ENCODE measurements around the gene DDHD1. TPM values are rescaled to one million over a fixed set of nuclear protein-coding genes. Genes with fewer than 3 reads are reported as not detected.

The DDHD1 gene
- total RNA-seq, 1 experiment from 2014 or later, result 12.0 TPM

GRCh38 chr14:53034036-53034435 lies 119.1 kb downstream of the DDHD1 start:
- DNase-seq (ENCODE audit: low read depth), result no peak

GRCh38 chr14:53032838-53033390 lies 120.2 kb downstream of the DDHD1 start:
- no peak for DNase-seq (ENCODE audit: low read depth)

- DNase-seq (ENCODE audit: low read depth), result peak; percentile 68
Observed at GRCh38 chr14:53032161-53032803, 120.8 kb downstream of the DDHD1 start.

GRCh38 chr14:53027562-53027961 lies 125.6 kb downstream of the DDHD1 start:
- DNase-seq (ENCODE audit: low read depth), result no peak

GRCh38 chr14:53027041-53027440 lies 126.1 kb downstream of the DDHD1 start:
- DNase-seq (ENCODE audit: low read depth), result no peak

GRCh38 chr14:53023325-53023724 lies 129.8 kb downstream of the DDHD1 start:
- no peak for DNase-seq (ENCODE audit: low read depth)

GRCh38 chr14:53022593-53022992 lies 130.5 kb downstream of the DDHD1 start:
- no peak for DNase-seq (ENCODE audit: low read depth)

- DNase-seq (ENCODE audit: low read depth), result no peak
Observed at GRCh38 chr14:53020193-53020932, 132.8 kb downstream of the DDHD1 start.

GRCh38 chr14:53019406-53019805 lies 133.7 kb downstream of the DDHD1 start:
- DNase-seq (ENCODE audit: low read depth), result no peak

- DNase-seq (ENCODE audit: low read depth), result no peak
Observed at GRCh38 chr14:53017837-53018236, 135.3 kb downstream of the DDHD1 start.

GRCh38 chr14:53016919-53017318 lies 136.2 kb downstream of the DDHD1 start:
- no peak for DNase-seq (ENCODE audit: low read depth)

- no peak for DNase-seq (ENCODE audit: low read depth)
Observed at GRCh38 chr14:53016491-53016890, 136.6 kb downstream of the DDHD1 start.

GRCh38 chr14:53011053-53011462 lies 142.1 kb downstream of the DDHD1 start:
- DNase-seq (ENCODE audit: low read depth), result peak; percentile 89

- DNase-seq (ENCODE audit: low read depth), result no peak
Observed at GRCh38 chr14:53010193-53011040, 142.7 kb downstream of the DDHD1 start.

- DNase-seq (ENCODE audit: low read depth), result no peak
Observed at GRCh38 chr14:53006931-53007562, 146.1 kb downstream of the DDHD1 start.

GRCh38 chr14:53004976-53005375 lies 148.1 kb downstream of the DDHD1 start:
- DNase-seq (ENCODE audit: low read depth), result no peak

GRCh38 chr14:53003776-53004175 lies 149.3 kb downstream of the DDHD1 start:
- DNase-seq (ENCODE audit: low read depth), result no peak

- peak; percentile 51 for DNase-seq (ENCODE audit: low read depth)
Observed at GRCh38 chr14:53002576-53002975, 150.5 kb downstream of the DDHD1 start.

GRCh38 chr14:53001787-53002378 lies 151.2 kb downstream of the DDHD1 start:
- DNase-seq (ENCODE audit: low read depth), result no peak

GRCh38 chr14:52998376-52999015 lies 154.6 kb downstream of the DDHD1 start:
- no peak for DNase-seq (ENCODE audit: low read depth)

GRCh38 chr14:52996493-52996892 lies 156.6 kb downstream of the DDHD1 start:
- no peak for DNase-seq (ENCODE audit: low read depth)
